ENCODE results near the gene ANKRD11. TPM values are rescaled to one million over a fixed set of nuclear protein-coding genes. Genes with fewer than 3 reads are reported as not detected.

ANKRD11 gene
- total RNA-seq, 1 experiment from 2014 or later = 266 TPM

DNA sequence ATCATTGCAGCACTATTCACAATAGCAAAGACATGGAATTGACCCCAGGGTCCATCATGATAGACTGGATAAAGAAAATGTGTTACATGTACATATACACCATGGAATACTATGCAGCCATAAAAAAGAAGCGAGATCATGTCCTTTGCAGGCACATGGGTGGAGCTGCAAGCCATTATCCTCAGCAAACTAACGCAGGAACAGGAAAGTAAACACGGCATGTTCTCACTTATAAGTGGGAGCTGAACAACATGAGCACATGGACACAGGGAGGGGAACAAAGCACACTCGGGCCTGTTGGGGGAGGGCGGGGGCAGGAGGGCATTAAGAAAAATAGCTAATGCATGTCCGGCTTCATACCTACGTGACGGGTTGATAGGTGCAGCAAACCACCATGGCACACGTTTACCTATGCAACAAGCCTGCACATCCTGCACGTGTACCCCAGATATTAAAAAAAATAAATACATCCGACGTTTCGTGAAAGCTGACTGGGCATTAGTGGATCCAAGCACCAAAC, 243.9 kb downstream of the ANKRD11 start:
- no peak overlapping the region for H2AFZ ChIP-seq (ENCODE audit: low read depth, low read length, poor library complexity, severe bottlenecking)
- TSS peak; percentile 78 for BruUV-seq (replicated peaks)
- TF ChIP-seq, protein P1, sequence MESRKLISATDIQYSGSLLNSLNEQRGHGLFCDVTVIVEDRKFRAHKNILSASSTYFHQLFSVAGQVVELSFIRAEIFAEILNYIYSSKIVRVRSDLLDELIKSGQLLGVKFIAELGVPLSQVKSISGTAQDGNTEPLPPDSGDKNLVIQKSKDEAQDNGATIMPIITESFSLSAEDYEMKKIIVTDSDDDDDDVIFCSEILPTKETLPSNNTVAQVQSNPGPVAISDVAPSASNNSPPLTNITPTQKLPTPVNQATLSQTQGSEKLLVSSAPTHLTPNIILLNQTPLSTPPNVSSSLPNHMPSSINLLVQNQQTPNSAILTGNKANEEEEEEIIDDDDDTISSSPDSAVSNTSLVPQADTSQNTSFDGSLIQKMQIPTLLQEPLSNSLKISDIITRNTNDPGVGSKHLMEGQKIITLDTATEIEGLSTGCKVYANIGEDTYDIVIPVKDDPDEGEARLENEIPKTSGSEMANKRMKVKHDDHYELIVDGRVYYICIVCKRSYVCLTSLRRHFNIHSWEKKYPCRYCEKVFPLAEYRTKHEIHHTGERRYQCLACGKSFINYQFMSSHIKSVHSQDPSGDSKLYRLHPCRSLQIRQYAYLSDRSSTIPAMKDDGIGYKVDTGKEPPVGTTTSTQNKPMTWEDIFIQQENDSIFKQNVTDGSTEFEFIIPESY (IDR thresholded peaks at IDR 0.05; ENCODE audit: extremely low read depth, insufficient replicate concordance, low read length) = no peak
- TF ChIP-seq EGR1 (IDR thresholded peaks at IDR 0.05; ENCODE audit: low read depth) (no peak), SRF (IDR thresholded peaks at IDR 0.05; ENCODE audit: low read depth) (no peak), EZH2 (IDR thresholded peaks at IDR 0.05) (no peak), CBX3 (IDR thresholded peaks at IDR 0.05; ENCODE audit: low read depth) (no peak), TCF7L2 (IDR thresholded peaks at IDR 0.05; ENCODE audit: borderline replicate concordance, extremely low read depth, insufficient read depth, insufficient read length) (no peak), JUND (IDR thresholded peaks at IDR 0.05) (no peak), RAD21 (IDR thresholded peaks at IDR 0.05; ENCODE audit: low read depth) (no peak), SIN3A (IDR thresholded peaks at IDR 0.05; ENCODE audit: low read depth) (no peak), EZH2phosphoT487 (IDR thresholded peaks at IDR 0.05; ENCODE audit: borderline replicate concordance) (no peak), CEBPB (IDR thresholded peaks at IDR 0.05; ENCODE audit: low read depth) (no peak), POLR2AphosphoS5 (IDR thresholded peaks at IDR 0.05; ENCODE audit: low read depth, low read length) (no peak), ZNF274 (IDR thresholded peaks at IDR 0.05; ENCODE audit: low read depth, low read length) (no peak), YY1 (IDR thresholded peaks at IDR 0.05; ENCODE audit: extremely low read depth, insufficient replicate concordance, low read depth, low read length) (no peak), ELF1 (IDR thresholded peaks at IDR 0.05; ENCODE audit: borderline replicate concordance, low read depth) (no peak)
- TF ChIP-seq, protein P2, sequence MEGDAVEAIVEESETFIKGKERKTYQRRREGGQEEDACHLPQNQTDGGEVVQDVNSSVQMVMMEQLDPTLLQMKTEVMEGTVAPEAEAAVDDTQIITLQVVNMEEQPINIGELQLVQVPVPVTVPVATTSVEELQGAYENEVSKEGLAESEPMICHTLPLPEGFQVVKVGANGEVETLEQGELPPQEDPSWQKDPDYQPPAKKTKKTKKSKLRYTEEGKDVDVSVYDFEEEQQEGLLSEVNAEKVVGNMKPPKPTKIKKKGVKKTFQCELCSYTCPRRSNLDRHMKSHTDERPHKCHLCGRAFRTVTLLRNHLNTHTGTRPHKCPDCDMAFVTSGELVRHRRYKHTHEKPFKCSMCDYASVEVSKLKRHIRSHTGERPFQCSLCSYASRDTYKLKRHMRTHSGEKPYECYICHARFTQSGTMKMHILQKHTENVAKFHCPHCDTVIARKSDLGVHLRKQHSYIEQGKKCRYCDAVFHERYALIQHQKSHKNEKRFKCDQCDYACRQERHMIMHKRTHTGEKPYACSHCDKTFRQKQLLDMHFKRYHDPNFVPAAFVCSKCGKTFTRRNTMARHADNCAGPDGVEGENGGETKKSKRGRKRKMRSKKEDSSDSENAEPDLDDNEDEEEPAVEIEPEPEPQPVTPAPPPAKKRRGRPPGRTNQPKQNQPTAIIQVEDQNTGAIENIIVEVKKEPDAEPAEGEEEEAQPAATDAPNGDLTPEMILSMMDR (IDR thresholded peaks at IDR 0.05 in 2 of 3, conservative IDR thresholded peaks at IDR 0.05 in 1 of 3; ENCODE audit: borderline replicate concordance in 1 of 3, insufficient read depth in 1 of 3, low read depth in 2 of 3, low read length in 2 of 3) = no peak
- TF ChIP-seq, protein P3, sequence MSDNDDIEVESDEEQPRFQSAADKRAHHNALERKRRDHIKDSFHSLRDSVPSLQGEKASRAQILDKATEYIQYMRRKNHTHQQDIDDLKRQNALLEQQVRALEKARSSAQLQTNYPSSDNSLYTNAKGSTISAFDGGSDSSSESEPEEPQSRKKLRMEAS (IDR thresholded peaks at IDR 0.05) = no peak
- TF ChIP-seq, protein P4, sequence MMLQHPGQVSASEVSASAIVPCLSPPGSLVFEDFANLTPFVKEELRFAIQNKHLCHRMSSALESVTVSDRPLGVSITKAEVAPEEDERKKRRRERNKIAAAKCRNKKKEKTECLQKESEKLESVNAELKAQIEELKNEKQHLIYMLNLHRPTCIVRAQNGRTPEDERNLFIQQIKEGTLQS (IDR thresholded peaks at IDR 0.05) = no peak
- H3K27me3 ChIP-seq (ENCODE audit: insufficient read depth, low read length) = no peaks in the 10 kb centered on the region
- RAD21 ChIA-PET (ENCODE audit: low non-redundant PET in 1 of 2, low total read pairs in 2 of 2, uncharacterized antibody in 2 of 2, unreplicated experiment in 2 of 2) = no interaction called here
- ATAC-seq (no peak), DNase-seq (ENCODE audit: low read depth, low spot score) (no peak)
- POLR2A ChIA-PET = interaction anchor here (0.7 to 1.3 kb wide), 4 partner anchors 18 to 88 kb away, joined by 3 read pairs; partner anchors contain the start of gene ZNF778
- H4K20me1 ChIP-seq (ENCODE audit: insufficient read depth) = no peaks in the 10 kb centered on the region
- H3K27ac ChIP-seq (ENCODE audit: low read depth, low read length) = peak overlapping the region; percentile 77
- H3K9me3 ChIP-seq (ENCODE audit: control insufficient read depth in 1 of 2, insufficient read depth in 1 of 2, low read depth in 1 of 2, low read length in 2 of 2) = peaks cover 0 to 11% of the 10 kb centered on the region in 2 experiments; a peak in 1 of 4 replicates
- peaks cover 5% of the 10 kb centered on the region; the same call in 1 of the 2 replicates for H3K79me2 ChIP-seq (ENCODE audit: insufficient read depth, low read length)
- H3K4me2 ChIP-seq (ENCODE audit: low read length) = peak overlapping the region; percentile 96
- no peaks in the 10 kb centered on the region for H3K36me3 ChIP-seq (ENCODE audit: control insufficient read depth in 1 of 2, insufficient read depth in 2 of 2, low read length in 2 of 2)
- peak overlapping the region; percentile 50 to 68 for H3K4me3 ChIP-seq (replicated peaks in 1 of 2; ENCODE audit: low read depth in 1 of 2, low read length in 2 of 2)
- CTCF ChIA-PET = no interaction called here
- H3K9ac ChIP-seq (ENCODE audit: low read length) = peak overlapping the region; percentile 75
- intact Hi-C loops (cut with micrococcal nuclease) = loop anchor here (10.0 kb wide), 1 partner anchor 78 kb away; no protein-coding TSS in a partner anchor
- H3K4me1 ChIP-seq (ENCODE audit: control insufficient read depth in 1 of 2, insufficient read depth in 2 of 2, low read length in 2 of 2) = peaks cover 7 to 18% of the 10 kb centered on the region in 2 experiments; a peak in 2 of 4 replicates
- H3K9me2 ChIP-seq (ENCODE audit: insufficient read depth) = no peaks in the 10 kb centered on the region

All from HCT116 (cell line).